Limb (tissue), 2 donors: Measurements from ENCODE around the gene PTPRJ.
"Not testable (repeated sequence)": the region's sequence is repeated elsewhere in the genome, so short reads cannot be mapped to it uniquely, and the experiment has no call there.

Experiments used
- DNase-seq, 2 donors: peaks; one replicate each; pipeline ENCODE4 v3.0.0-alpha.2; 2016; ENCODE audit errors: extremely low spot score in 2 of 2

PTPRJ gene

GRCh38 chr11:48161951-48162884 lies 181.9 kb downstream of the PTPRJ start:
- DNase-seq = no peak

GRCh38 chr11:48162885-48163268 lies 182.5 kb downstream of the PTPRJ start:
- no peak for DNase-seq

GRCh38 chr11:48163360-48164100 lies 183.2 kb downstream of the PTPRJ start:
- no peak for DNase-seq

GRCh38 chr11:48164836-48165235 lies 184.5 kb downstream of the PTPRJ start:
- no peak for DNase-seq

GRCh38 chr11:48165426-48165825 lies 185.1 kb downstream of the PTPRJ start:
- no peak for DNase-seq

- DNase-seq = no peak
Observed at GRCh38 chr11:48167380-48167779, 187.0 kb downstream of the PTPRJ start.

GRCh38 chr11:48168815-48169214 lies 188.5 kb downstream of the PTPRJ start:
- DNase-seq = no peak

GRCh38 chr11:48169259-48169658 lies 188.9 kb downstream of the PTPRJ start:
- no peak for DNase-seq

GRCh38 chr11:48169717-48170116 lies 189.4 kb downstream of the PTPRJ start:
- DNase-seq = no peak

GRCh38 chr11:48170241-48171233 lies 190.2 kb downstream of the PTPRJ start:
- no peak for DNase-seq

- peak; percentile 51 to 75 for DNase-seq
Observed at GRCh38 chr11:48172818-48173609, 192.7 kb downstream of the PTPRJ start.

- no peak for DNase-seq
Observed at GRCh38 chr11:48177661-48178060, 197.3 kb downstream of the PTPRJ start.

GRCh38 chr11:48180627-48181026 lies 200.3 kb downstream of the PTPRJ start:
- no peak for DNase-seq

GRCh38 chr11:48182860-48183526 lies 202.6 kb downstream of the PTPRJ start:
- no peak for DNase-seq

- no peak for DNase-seq
Observed at GRCh38 chr11:48184452-48184851, 204.1 kb downstream of the PTPRJ start.

- not testable (repeated sequence) for DNase-seq
Observed at GRCh38 chr11:48190906-48191654, 210.7 kb downstream of the PTPRJ start.

GRCh38 chr11:48193876-48194275 lies 213.5 kb downstream of the PTPRJ start:
- DNase-seq = no peak

- no peak for DNase-seq
Observed at GRCh38 chr11:48207881-48208280, 227.5 kb downstream of the PTPRJ start.

- DNase-seq = no peak
Observed at GRCh38 chr11:48210052-48210451, 229.7 kb downstream of the PTPRJ start.
